Stromal cell of bone marrow (primary cell): Measurements from ENCODE around the gene FCHSD2.
"Not testable (repeated sequence)": the region's sequence is repeated elsewhere in the genome, so short reads cannot be mapped to it uniquely, and the experiment has no call there.

Experiments used
- DNase-seq: peaks from one replicate; pipeline ENCODE4 v3.0.0-alpha.2; 2012; ENCODE audit warnings: low read depth

Gene FCHSD2

GRCh38 chr11:73058989-73059674 is 83.0 kb downstream of the FCHSD2 start:
- DNase-seq = no peak

- no peak for DNase-seq
These were observed 86.3 kb downstream of the FCHSD2 start for GRCh38 chr11:73055655-73056354.

GRCh38 chr11:73055002-73055401 is 87.1 kb downstream of the FCHSD2 start:
- no peak for DNase-seq

- no peak for DNase-seq
These were observed 88.2 kb downstream of the FCHSD2 start for GRCh38 chr11:73053964-73054363.

GRCh38 chr11:73048446-73048845 is 93.7 kb downstream of the FCHSD2 start:
- no peak for DNase-seq

GRCh38 chr11:73047773-73048371 is 94.2 kb downstream of the FCHSD2 start:
- no peak for DNase-seq

GRCh38 chr11:73040046-73040445 is 102.1 kb downstream of the FCHSD2 start:
- no peak for DNase-seq

- DNase-seq = no peak
These were observed 107.3 kb downstream of the FCHSD2 start for GRCh38 chr11:73034777-73035176.

- no peak for DNase-seq
These were observed 107.8 kb downstream of the FCHSD2 start for GRCh38 chr11:73034331-73034730.

- no peak for DNase-seq
These were observed 112.0 kb downstream of the FCHSD2 start for GRCh38 chr11:73030130-73030529.

- no peak for DNase-seq
These were observed 112.7 kb downstream of the FCHSD2 start for GRCh38 chr11:73029403-73029802.

GRCh38 chr11:73028611-73029010 is 113.5 kb downstream of the FCHSD2 start:
- no peak for DNase-seq

GRCh38 chr11:73027840-73028239 is 114.3 kb downstream of the FCHSD2 start:
- not testable (repeated sequence) for DNase-seq

- no peak for DNase-seq
These were observed 117.5 kb downstream of the FCHSD2 start for GRCh38 chr11:73024639-73025038.

GRCh38 chr11:73019996-73020395 is 122.1 kb downstream of the FCHSD2 start:
- DNase-seq = no peak

GRCh38 chr11:73019449-73019848 is 122.7 kb downstream of the FCHSD2 start:
- no peak for DNase-seq

- DNase-seq = no peak
These were observed 123.3 kb downstream of the FCHSD2 start for GRCh38 chr11:73018856-73019255.

- DNase-seq = no peak
These were observed 124.9 kb downstream of the FCHSD2 start for GRCh38 chr11:73017024-73017751.

GRCh38 chr11:73013021-73013420 is 129.1 kb downstream of the FCHSD2 start:
- no peak for DNase-seq

GRCh38 chr11:73012121-73012863 is 129.8 kb downstream of the FCHSD2 start:
- DNase-seq = no peak

GRCh38 chr11:73011126-73011817 is 130.8 kb downstream of the FCHSD2 start:
- DNase-seq = no peak
